MM.1S (cell line): ENCODE data around the gene PAN2.
"Not testable (repeated sequence)": the region's sequence is repeated elsewhere in the genome, so short reads cannot be mapped to it uniquely, and the experiment has no call there.

ENCODE experiments used
- DNase-seq: peaks from one replicate; pipeline ENCODE4 v3.0.0-alpha.2; 2015
- H2AFZ ChIP-seq: fragments of 300-600 bp; sonication (generic); 2 replicates; pipeline ENCODE4 v1.6.0; 2016; ENCODE audit warnings: antibody characterized with exemption, low read length
- H3F3A ChIP-seq: fragments of 300-600 bp; sonication (generic); 2 replicates; pipeline ENCODE4 v1.6.1; 2016; ENCODE audit warnings: mild to moderate bottlenecking, antibody characterized with exemption, low read length, moderate library complexity, mixed read lengths; ENCODE audit not compliant: insufficient read depth
- H3K27ac ChIP-seq: fragments of 300-600 bp; sonication (generic); 2 replicates; pipeline ENCODE4 v1.5.1; 2016; ENCODE audit warnings: mild to moderate bottlenecking, low read length
- H3K27me3 ChIP-seq: fragments of 300-600 bp; sonication (generic); replicated peaks from 2 replicates; pipeline ENCODE4 v1.6.0; 2016; ENCODE audit warnings: low read length; ENCODE audit not compliant: insufficient read depth
- H3K36me3 ChIP-seq: fragments of 300-600 bp; sonication (generic); replicated peaks from 2 replicates; pipeline ENCODE4 v1.6.1; 2016; ENCODE audit warnings: mild to moderate bottlenecking, low read length, mixed read lengths; ENCODE audit not compliant: insufficient read depth
- H3K4me1 ChIP-seq: fragments of 300-600 bp; sonication (generic); 2 replicates; pipeline ENCODE4 v1.6.1; 2016; ENCODE audit warnings: low read length, mixed read lengths
- H3K4me2 ChIP-seq: fragments of 300-600 bp; sonication (generic); 2 replicates; pipeline ENCODE4 v1.6.0; 2016; ENCODE audit warnings: low read depth, low read length
- H3K4me3 ChIP-seq: fragments of 300-600 bp; sonication (generic); 2 replicates; pipeline ENCODE4 v1.5.1; 2016; ENCODE audit warnings: low read length, mixed read lengths
- H3K79me2 ChIP-seq: fragments of 300-600 bp; sonication (generic); 2 replicates; pipeline ENCODE4 v1.6.1; 2016; ENCODE audit warnings: mixed run types, low read length, mixed read lengths
- H3K9ac ChIP-seq: fragments of 300-600 bp; sonication (generic); 2 replicates; pipeline ENCODE4 v1.6.1; 2016; ENCODE audit warnings: low read length, mixed read lengths
- H3K9me2 ChIP-seq: fragments of 300-600 bp; sonication (generic); replicated peaks from 2 replicates; pipeline ENCODE4 v1.6.1; 2016; ENCODE audit warnings: mild to moderate bottlenecking, low read length, mixed read lengths; ENCODE audit not compliant: insufficient read depth
- H3K9me3 ChIP-seq: fragments of 300-600 bp; sonication (generic); replicated peaks from 2 replicates; pipeline ENCODE4 v1.6.1; 2016; ENCODE audit warnings: mild to moderate bottlenecking, low read length, mixed read lengths; ENCODE audit not compliant: insufficient read depth
- H4K20me1 ChIP-seq: fragments of 300-600 bp; sonication (generic); 2 replicates; pipeline ENCODE4 v1.6.1; 2016; ENCODE audit warnings: mild to moderate bottlenecking, low read length, moderate library complexity, mixed read lengths; ENCODE audit not compliant: insufficient read depth
- CTCF ChIP-seq: fragments of 300-600 bp; sonication (generic); IDR thresholded peaks from 2 replicates; pipeline ENCODE4 v1.5.1; 2016; ENCODE audit warnings: antibody characterized with exemption, low read length, mixed read lengths
- EZH2 ChIP-seq: fragments of 300-600 bp; sonication (generic); optimal IDR thresholded peaks from 2 replicates; pipeline ENCODE3; 2017; ENCODE audit warnings: low read depth, mild to moderate bottlenecking, antibody characterized with exemption, low read length, mixed read lengths
- EZH2phosphoT487 ChIP-seq: fragments of 300-600 bp; sonication (generic); IDR thresholded peaks from 2 replicates; pipeline ENCODE4 v1.6.1; 2018; ENCODE audit warnings: antibody characterized with exemption, low read length

The PAN2 gene

GRCh38 chr12:56346675-56347074, 12.9 kb upstream of the PAN2 start:
- H2AFZ ChIP-seq, result no peak overlapping the region
- H3K36me3 ChIP-seq, result peaks cover 17% of the 10 kb centered on the region
- peak; percentile 18 for TF ChIP-seq CTCF
- no peak for TF ChIP-seq EZH2
- no peak overlapping the region for H3K4me3 ChIP-seq
- no peak overlapping the region for H3K27ac ChIP-seq
- H3K79me2 ChIP-seq, result peaks cover 5% of the 10 kb centered on the region; the same call in 1 of the 2 replicates
- H3K9ac ChIP-seq, result no peak overlapping the region
- no peaks in the 10 kb centered on the region for H3K4me1 ChIP-seq
- no peak overlapping the region for H3K4me2 ChIP-seq
- H3K9me2 ChIP-seq, result no peaks in the 10 kb centered on the region
- no peaks in the 10 kb centered on the region for H3F3A ChIP-seq
- H3K27me3 ChIP-seq, result no peaks in the 10 kb centered on the region
- H4K20me1 ChIP-seq, result no peaks in the 10 kb centered on the region
- H3K9me3 ChIP-seq, result no peaks in the 10 kb centered on the region
- DNase-seq, result no peak

- H3K9ac ChIP-seq, DNase-seq, H4K20me1 ChIP-seq, H3K36me3 ChIP-seq, H3K27ac ChIP-seq, H3K27me3 ChIP-seq, H3K9me2 ChIP-seq, H3K4me2 ChIP-seq, H3K4me3 ChIP-seq, H2AFZ ChIP-seq, H3K9me3 ChIP-seq: not testable (repeated sequence)
- Histone ChIP-seq H3K79me2 (peaks cover 19% of the 10 kb centered on the region), H3K4me1 (peaks cover 28% of the 10 kb centered on the region), H3F3A (peaks cover 30% of the 10 kb centered on the region)
Measured at GRCh38 chr12:56342290-56342689, 8.5 kb upstream of the PAN2 start.

- Histone ChIP-seq H3K27ac (no peak overlapping the region), H3K36me3 (no peaks in the 10 kb centered on the region), H2AFZ (no peak overlapping the region), H3K4me2 (no peak overlapping the region), H4K20me1 (no peaks in the 10 kb centered on the region), H3K79me2 (peaks cover 19% of the 10 kb centered on the region), H3K4me3 (no peak overlapping the region), H3K4me1 (peaks cover 32% of the 10 kb centered on the region), H3K9ac (no peak overlapping the region), H3K9me3 (no peaks in the 10 kb centered on the region), H3F3A (peaks cover 30% of the 10 kb centered on the region), H3K27me3 (no peaks in the 10 kb centered on the region), H3K9me2 (no peaks in the 10 kb centered on the region)
- TF ChIP-seq EZH2phosphoT487 (no peak), EZH2 (no peak), CTCF (no peak)
- no peak for DNase-seq
Measured at GRCh38 chr12:56341616-56342015, 7.8 kb upstream of the PAN2 start.

- no peaks in the 10 kb centered on the region for H3K36me3 ChIP-seq
- DNase-seq, result peak; percentile 30
- no peak for TF ChIP-seq CTCF
- TF ChIP-seq EZH2, result no peak
- TF ChIP-seq EZH2phosphoT487, result no peak
- no peaks in the 10 kb centered on the region for H3K27me3 ChIP-seq
- H3K4me1 ChIP-seq, result peaks cover 40% of the 10 kb centered on the region
- H4K20me1 ChIP-seq, result no peaks in the 10 kb centered on the region
- H3K4me3 ChIP-seq, result peak overlapping the region; percentile 73
- H3K9me3 ChIP-seq, result no peaks in the 10 kb centered on the region
- H3K4me2 ChIP-seq, result peak overlapping the region; percentile 99
- peaks cover 19% of the 10 kb centered on the region for H3K79me2 ChIP-seq
- peak overlapping the region; percentile 49; the same call in 1 of the 2 replicates for H2AFZ ChIP-seq
- peak overlapping the region; percentile 92 for H3K9ac ChIP-seq
- H3K27ac ChIP-seq, result peak overlapping the region; percentile 99
- H3F3A ChIP-seq, result peaks cover 38% of the 10 kb centered on the region
- no peaks in the 10 kb centered on the region for H3K9me2 ChIP-seq
Measured at GRCh38 chr12:56339158-56339422, 5.3 kb upstream of the PAN2 start.
